ENCODE measurements around the gene CX3CR1.
A peak's percentile ranks its signal among the peaks of the same experiment; 100 is the strongest.

CX3CR1 gene

DNA sequence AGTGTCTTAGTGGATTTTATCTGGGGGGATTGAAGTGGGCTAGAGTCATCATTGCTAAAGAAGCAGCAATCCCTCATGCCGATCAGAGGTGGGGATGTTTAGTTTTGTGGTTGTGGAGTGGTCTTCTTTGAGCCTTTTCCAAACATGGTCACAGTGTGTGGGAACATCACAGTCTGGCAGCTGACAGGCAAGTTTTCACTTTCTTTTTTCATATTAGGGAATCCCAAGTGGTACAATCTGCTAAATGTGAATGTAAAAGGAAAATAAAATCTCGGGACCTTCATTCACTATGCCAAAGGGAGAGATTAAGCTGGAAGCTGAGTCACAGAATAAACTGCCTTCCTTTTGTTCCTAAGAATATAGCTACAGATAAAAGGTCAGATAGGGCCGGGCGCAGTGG lies 10.4 kb upstream of the CX3CR1 start:
- DNase-seq, result no peak

GRCh38 chr3:39289107-39289506 lies 9.3 kb upstream of the CX3CR1 start:
- DNase-seq, result no peak

DNA sequence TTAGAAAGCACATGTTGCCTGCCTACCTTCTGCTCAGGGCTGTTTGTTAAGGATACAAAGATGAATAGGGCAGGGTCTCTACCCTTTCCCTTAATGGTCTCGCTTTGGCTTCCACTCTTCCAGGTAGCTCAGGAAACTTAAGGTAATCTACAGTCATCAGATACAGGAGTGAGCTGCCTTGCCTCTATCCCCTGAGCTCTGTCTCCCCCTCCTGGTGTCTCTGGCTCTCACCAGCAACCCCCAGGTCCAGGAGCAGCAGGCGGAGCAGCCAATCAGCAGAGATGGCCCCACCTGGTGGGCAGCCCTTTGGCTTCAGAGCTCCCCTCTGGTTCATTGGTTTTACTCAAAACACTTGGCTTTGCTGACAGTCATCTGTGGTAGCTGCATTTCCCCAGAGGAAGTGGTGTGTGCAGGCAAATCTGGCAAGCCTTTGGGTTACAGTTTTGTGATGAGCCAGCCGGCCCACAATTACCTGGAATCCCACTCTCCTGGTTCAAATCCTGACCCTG lies 8.5 kb upstream of the CX3CR1 start:
- DNase-seq, result peak; percentile 88 to 91

- no peak for DNase-seq
Measured at GRCh38 chr3:39287216-39288164, 7.7 kb upstream of the CX3CR1 start.

DNA sequence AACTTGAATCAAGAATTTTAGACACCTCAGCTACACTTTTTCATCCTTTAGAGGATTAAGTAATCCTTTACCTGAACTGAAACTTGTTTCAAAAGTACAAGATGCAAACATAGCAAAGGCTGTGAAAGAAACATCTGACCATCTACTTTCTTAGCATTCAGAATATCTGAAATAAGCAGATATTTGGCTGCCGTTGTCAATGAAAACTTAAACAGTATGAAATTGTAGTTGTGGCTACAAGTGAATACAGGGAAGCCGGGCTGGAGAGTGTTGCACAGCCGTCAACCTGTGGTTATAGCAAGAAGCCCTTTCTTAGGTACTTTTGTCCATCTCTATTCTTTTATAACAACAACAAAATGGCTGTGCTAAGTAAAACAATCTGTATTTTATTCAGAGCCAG lies 6.9 kb upstream of the CX3CR1 start:
- DNase-seq, result no peak

- no peak for DNase-seq
Measured at GRCh38 chr3:39285332-39285731, 5.5 kb upstream of the CX3CR1 start.

DNA sequence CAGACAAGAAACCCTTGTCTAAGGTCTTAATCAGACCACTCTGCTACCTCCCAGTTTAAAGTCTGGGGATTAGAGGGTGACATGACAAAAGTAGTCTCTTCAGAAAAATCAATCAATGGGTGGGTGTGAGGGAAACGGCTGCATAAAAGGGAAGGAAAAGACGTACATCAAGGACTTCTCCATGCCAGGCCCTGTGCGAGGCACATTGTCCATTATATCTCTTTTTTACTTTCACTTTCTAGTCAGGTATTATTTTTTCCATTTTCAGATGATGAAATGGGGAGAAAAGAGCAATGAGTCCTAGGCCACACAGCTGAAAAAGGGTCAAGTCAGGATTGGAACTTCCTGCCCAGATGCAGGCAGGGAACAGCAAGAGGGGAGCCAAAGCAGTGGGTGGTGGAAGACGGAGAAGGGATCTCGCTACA lies 4.6 kb upstream of the CX3CR1 start:
- no peak for DNase-seq

DNA sequence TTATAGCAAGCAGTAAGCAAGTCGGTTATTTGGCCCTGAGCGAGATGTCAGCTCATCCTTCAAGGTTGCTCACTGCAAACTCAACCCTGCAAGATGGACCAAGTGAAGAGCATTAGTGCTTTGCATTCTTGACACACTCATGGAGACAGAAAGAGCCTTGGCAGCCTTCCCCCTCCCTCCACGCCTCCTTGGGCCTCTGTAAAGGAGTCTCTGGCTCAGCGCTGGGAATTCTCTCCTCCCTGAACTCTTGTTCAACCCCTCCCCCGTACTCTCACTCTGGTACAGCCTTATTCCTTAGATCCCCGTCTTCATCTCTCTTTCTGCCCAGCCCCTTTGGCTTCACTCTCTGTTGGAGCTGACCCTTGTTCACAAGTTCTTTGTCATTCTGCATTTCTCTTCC lies 2.2 kb upstream of the CX3CR1 start:
- DNase-seq, result no peak

DNA sequence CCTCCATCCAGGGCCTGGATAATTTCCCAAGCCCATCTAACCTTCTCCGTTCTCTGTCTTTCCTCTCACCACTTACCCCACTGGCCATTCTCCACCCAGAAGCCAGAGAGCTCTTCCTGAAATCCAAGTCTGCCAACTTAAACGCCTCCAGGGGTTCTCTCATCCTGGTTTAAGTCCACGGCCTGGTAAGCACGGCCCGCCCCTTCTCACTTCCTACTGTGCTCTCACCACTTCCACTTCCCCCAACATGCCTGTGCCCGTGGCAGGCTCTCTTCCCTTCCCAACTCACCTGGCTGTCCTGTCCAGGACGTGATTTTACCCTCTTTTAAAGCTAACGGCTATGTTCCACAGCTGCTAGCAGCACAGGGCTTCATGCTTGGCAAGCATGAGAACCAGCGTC lies 1.7 kb upstream of the CX3CR1 start:
- DNase-seq, result no peak

DNA sequence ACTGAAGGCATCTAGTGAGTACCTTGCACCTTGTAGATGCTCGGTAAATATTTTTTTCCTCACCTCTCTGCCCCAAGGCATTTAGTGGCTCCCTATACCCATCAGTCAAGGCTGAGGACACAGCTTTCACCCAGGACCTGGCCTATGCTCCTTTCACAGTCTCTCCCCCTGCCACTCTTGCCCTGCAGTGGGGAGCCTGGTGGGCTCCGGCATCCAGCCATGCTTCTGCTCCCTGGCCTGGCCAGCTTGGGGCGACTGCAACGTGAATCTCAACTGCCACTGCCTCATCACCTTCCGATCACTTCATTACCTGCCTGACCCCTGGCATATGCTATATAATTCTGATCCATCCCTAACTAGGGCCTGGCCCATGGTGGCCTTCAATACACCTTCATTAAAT lies 735 bp upstream of the CX3CR1 start:
- DNase-seq, result no peak

GRCh38 chr3:39278616-39278935 lies 1.3 kb downstream of the CX3CR1 start:
- no peak for DNase-seq

DNA sequence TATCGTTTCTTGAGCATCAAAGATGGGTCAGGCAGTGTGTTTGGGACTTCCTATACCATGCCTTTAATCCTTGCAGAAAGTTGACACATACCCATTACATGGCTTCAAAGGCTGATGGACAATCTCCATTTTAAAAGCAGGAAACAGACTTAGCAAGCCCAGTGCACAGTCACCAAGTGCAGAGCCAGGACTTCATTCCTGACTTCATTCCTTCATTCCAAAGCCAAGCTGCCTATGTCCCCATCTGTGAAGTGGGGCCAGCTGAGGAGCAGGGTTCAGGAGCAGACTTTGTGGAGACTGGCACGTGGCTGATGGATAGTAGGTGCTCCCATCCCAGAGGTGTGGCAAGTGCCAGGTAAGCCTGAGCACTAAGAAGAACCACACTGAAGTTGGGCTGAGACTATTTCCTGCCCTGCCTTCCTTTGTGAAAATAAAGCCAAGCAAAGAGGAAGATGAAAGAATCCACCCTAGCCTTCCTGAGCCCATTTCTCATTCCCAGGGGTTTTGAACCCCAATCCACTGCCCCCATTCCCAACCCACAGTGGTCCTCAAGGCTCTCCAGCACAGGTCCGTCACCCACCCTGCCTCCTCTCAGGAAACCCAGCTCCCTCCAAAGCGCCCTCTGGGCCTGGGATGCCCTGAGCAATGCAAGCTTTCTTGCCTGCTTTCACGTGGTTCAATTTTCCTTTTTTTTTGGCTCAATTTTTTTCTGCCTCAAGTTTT lies 1.8 kb downstream of the CX3CR1 start:
- no peak for DNase-seq

GRCh38 chr3:39276746-39277145 lies 3.1 kb downstream of the CX3CR1 start:
- no peak for DNase-seq

DNA sequence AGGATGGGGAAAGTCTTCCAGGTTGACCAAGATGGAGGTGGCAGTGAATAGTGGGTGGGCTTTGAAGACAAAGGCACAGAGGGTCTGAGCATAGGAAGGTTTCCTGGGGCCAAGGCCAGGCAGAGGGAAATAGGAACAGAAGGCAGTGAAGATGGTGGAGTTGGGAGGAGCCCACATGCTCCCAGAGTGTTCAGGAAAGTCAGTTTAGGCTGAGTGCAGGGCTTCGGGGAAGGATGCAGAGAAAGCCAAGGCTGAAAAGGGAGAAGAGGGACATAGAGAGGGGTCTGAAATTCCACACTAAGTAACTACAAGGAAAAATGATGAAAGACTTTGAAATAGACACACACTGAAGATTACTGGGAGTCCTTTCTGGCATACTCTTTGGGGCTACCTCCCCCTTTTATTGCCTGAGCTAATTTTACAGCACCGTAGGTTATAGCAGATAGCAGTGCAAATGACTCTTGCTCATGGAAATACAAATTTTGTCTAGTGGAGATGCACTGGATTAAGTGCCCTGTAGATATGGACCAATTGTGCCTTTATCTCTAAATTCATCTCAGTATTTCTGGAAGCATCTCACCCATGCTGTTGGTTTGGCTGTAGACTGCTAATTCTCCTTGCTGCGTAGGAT lies 3.8 kb downstream of the CX3CR1 start:
- no peak for DNase-seq

GRCh38 chr3:39275052-39275451 lies 4.8 kb downstream of the CX3CR1 start:
- DNase-seq, result no peak

DNA sequence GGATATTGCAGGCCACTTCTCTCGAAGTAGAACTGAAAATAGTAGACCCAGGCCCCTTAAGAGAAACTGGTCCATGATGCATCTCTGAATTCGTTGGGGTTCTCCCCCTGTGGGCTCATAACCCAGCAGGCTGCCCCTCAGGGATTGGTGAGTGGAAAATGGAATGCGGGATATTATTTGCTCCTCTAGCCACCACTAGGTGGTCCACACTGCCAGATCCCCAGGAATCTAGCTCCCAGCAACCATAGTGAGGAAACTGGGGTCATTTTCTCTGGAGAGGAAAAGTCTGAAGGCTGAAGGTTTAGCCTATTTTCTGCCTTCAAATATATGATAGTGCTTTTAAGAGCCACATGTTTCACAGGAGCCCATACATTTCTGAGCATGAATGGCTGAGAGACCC lies 6.7 kb downstream of the CX3CR1 start:
- no peak for DNase-seq

DNA sequence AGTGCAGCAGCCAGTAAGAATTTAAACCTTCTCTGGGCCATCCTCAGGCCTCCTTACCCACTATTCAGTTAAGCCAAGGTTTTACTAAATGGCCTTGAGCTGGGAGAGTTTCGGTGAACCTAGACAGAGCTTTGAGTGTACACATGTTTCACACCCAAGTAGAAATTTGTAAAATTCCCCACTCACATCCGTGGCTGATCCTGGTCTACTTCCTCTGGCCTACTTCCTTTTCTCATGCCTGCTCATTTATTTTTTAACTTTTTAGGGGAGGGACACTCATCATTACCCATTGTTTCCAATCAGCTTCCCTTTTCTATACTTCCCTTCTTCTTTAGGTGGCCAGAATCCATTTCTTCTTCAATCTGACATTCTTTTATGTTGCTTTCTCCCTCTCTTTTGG lies 7.6 kb downstream of the CX3CR1 start:
- no peak for DNase-seq

DNA sequence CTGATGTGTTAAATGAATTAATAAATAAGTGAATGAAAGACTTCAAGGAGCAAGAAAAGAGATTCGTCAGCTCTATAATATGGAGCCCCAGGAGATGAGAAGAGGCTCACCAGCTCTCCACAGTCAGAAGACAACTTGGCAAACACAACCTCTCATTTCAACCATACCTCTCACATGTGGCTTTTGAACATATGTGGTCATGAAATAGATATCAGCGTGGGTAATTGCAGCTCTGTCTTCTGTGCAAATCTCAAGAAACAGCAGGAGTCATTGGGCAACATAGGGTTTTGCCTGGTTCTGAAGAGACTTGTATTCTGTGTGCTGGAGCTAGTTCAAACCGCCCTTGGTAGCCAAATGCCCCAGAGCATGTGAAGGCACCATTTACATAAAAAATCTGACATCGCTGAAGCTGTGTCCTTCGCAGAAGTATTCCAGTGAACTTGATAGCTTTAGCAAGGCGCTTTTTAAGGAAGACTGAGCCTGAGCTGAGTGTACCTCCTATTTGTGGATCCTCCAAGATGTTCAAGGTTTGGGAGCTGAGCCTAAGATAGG lies 8.4 kb downstream of the CX3CR1 start:
- DNase-seq, result no peak

DNA sequence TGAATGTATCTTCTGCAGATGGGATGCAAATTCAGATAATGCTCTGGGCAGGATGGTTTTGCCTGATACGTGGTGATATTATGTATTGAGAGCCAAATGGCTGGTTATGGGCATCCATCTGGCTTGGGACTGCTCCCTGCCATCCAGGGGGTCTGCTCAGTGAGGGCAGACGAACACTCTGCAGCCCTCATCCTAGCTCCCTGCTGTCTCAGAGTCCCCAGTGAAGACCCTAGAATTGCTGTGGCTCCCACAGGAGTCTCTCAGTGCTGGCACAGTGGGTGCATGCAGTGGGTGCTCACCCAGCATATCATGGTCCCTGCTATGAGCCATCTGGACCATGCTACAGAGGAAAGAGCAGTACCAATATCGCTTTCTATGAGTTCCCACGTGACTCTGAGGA lies 10.3 kb downstream of the CX3CR1 start:
- DNase-seq, result no peak

- no peak for DNase-seq
Measured at GRCh38 chr3:39268549-39268900, 11.3 kb downstream of the CX3CR1 start.

GRCh38 chr3:39267631-39268548 lies 11.9 kb downstream of the CX3CR1 start:
- DNase-seq, result peak; percentile 71 to 79

DNA sequence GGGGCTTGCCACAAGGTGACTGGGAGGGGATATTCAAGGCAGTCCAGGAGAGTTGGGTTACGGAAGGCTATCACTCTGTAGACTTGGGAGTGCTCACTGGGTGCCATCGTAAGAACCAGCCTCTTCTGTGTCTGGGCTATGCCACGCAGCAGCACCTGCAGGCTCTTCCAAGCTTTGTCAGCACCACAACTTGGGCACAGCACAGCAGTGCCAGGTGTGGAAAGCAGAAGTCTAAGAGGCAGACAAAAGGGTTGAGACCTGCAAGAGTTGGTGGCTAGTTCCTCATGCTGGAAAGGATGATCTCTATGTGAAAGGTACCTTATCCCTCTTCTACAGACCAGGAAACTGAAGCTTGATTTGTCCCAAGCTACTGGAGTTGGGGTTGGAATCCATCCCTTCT lies 15.8 kb downstream of the CX3CR1 start:
- DNase-seq, result peak in 1 of 2 donors; percentile 35

Data from CD4-positive, alpha-beta T cell treated with Interleukin-1 beta for 1 hour (primary cell).